Measurements from ENCODE around the gene TBC1D8.

- TF ChIP-seq CTCF (IDR thresholded peaks at IDR 0.05), result no peak
- peak; percentile 61; the same call in 1 of the 2 replicates for TF ChIP-seq POLR2AphosphoS5 (IDR thresholded peaks at IDR 0.05; ENCODE audit: low read depth, low read length)
Measured at GRCh38 chr2:101114268-101114783, 36.9 kb downstream of the TBC1D8 start.

Measured in Panc1 (cell line).